Suprapubic skin (tissue), 4 donors: ENCODE measurements around the gene CPNE7. TPM values are rescaled to one million over a fixed set of nuclear protein-coding genes. Genes with fewer than 3 reads are reported as not detected.

Experiments
- DNase-seq, 2 donors: peaks; one replicate each; pipeline ENCODE4 v3.0.0-alpha.2; 2019; ENCODE audit warnings: low spot score in 2 of 2
- H3K27ac ChIP-seq: fragments of 200-600 bp; sonication (generic); one replicate; pipeline ENCODE4 v1.5.1; 2019
- H3K27me3 ChIP-seq: fragments of 200-600 bp; sonication (generic); one replicate; pipeline ENCODE4 v1.5.1; 2019
- H3K36me3 ChIP-seq: fragments of 200-600 bp; sonication (generic); one replicate; pipeline ENCODE4 v1.5.1; 2019
- H3K4me1 ChIP-seq: fragments of 200-600 bp; sonication (generic); one replicate; pipeline ENCODE4 v1.5.1; 2019
- H3K4me3 ChIP-seq: fragments of 200-600 bp; sonication (generic); one replicate; pipeline ENCODE4 v1.5.1; 2019; ENCODE audit warnings: mild to moderate bottlenecking
- H3K9me3 ChIP-seq: fragments of 200-600 bp; sonication (generic); one replicate; pipeline ENCODE4 v1.5.1; 2019
- CTCF ChIP-seq, 2 donors: fragments of 200-600 bp in 1 of 2; fragments of 450-650 bp in 1 of 2; sonication (generic) in 1 of 2; IDR thresholded peaks; one replicate each; pipeline ENCODE4 v1.5.1; 2016 to 2019; ENCODE audit warnings: antibody characterized with exemption in 2 of 2, mild to moderate bottlenecking in 1 of 2, moderate library complexity in 1 of 2
- EP300 ChIP-seq: sonication (generic); formaldehyde crosslinking; IDR thresholded peaks from one replicate; pipeline ENCODE4 v1.6.1; 2017; ENCODE audit warnings: antibody characterized with exemption
- POLR2A ChIP-seq, 2 donors: fragments of 450-650 bp; IDR thresholded peaks; one replicate each; pipeline ENCODE4 v1.6.1; 2017; ENCODE audit warnings: antibody characterized with exemption in 2 of 2, mild to moderate bottlenecking in 2 of 2, moderate library complexity in 2 of 2
- POLR2AphosphoS5 ChIP-seq, 3 donors: sonication (generic); formaldehyde crosslinking; IDR thresholded peaks; one replicate each; pipeline ENCODE4 v1.6.1; 2017; ENCODE audit warnings: antibody characterized with exemption in 3 of 3
- WGBS: methylation state at CpG from one replicate; pipeline ENCODE4 v1.1.5; 2018; 5-methylcytosine and 5-hydroxymethylcytosine counted together
- total RNA-seq, 4 donors: library from RNA; depleted of rRNA; stranded (reverse); fragments of >200 nt; gene quantifications; one replicate each; pipeline ENCODE4 v1.1.0, GENCODE V29; 2016

Gene CPNE7
- total RNA-seq, 4 donors from 2014 or later = 0.51 to 12.9 (median 2.9) TPM; not detected in 1

GRCh38 chr16:89613954-89614459, 38.4 kb downstream of the CPNE7 start:
- Histone ChIP-seq H3K4me1 (peaks cover 7% of the 10 kb centered on the region), H3K36me3 (no peaks in the 10 kb centered on the region), H3K27ac (no peak overlapping the region), H3K4me3 (no peak overlapping the region), H3K27me3 (peaks cover 9% of the 10 kb centered on the region), H3K9me3 (no peaks in the 10 kb centered on the region)
- 85% methylated on average over 15 of the region's 22 CpGs for WGBS
- TF ChIP-seq EP300 (no peak), POLR2AphosphoS5 (IDR thresholded peaks at IDR 0.05) (no peak), CTCF (IDR thresholded peaks at IDR 0.05) (no peak), POLR2A (IDR thresholded peaks at IDR 0.05) (no peak)
- DNase-seq = no peak

DNA sequence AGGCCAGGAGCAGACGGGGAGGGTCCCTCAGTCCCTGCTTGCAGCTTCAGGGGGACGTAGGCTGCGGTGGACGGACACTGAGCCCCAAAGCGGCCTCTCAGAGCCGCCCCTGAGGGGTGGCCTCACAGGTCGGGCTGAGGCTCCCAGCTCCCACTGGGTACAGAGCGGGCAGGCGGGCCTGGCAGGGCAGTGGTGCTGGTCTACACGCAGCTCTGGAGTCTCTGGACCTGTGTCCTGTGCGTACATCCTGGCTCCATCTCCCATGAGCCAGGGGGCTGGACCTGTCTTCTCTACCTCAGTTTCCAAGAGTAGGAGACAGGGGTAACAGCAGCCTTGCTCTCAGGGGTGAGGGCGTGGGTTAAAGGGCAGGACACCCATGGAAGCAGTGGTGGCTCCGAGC, 39.6 kb downstream of the CPNE7 start:
- no peak overlapping the region for H3K4me3 ChIP-seq
- no peak for TF ChIP-seq EP300
- no peak for TF ChIP-seq POLR2AphosphoS5 (IDR thresholded peaks at IDR 0.05)
- TF ChIP-seq CTCF (IDR thresholded peaks at IDR 0.05) = no peak
- no peak for TF ChIP-seq POLR2A (IDR thresholded peaks at IDR 0.05)
- WGBS = 80% methylated on average over 1 of the region's 13 CpGs
- no peaks in the 10 kb centered on the region for H3K36me3 ChIP-seq
- peaks cover 7% of the 10 kb centered on the region for H3K4me1 ChIP-seq
- no peak for DNase-seq
- H3K27ac ChIP-seq = no peak overlapping the region
- H3K27me3 ChIP-seq = peaks cover 11% of the 10 kb centered on the region
- H3K9me3 ChIP-seq = no peaks in the 10 kb centered on the region

DNA sequence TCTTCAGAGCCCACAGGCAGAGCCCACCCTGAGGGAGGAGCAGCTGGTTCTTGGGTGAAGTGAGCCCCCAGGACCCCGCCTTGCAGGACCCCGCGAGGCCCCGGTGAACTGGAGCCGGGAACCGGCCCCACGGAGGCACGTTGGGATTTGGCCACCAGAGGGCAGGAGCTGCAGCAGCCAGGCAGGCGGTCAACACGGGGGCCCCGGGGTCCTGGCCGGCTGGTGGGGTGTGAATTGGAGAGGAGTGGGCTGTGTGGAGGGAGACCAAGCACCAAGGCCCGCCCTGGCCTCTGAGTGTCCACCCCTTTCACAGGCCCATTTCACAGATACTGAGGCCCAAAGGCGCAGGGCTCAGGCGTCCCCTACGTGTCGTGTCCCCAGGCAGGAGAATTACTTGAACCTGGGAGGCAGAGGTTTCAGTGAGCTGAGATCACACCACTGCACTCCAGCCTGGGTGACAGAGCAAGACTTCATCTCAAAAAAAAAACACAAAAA, 40.1 kb downstream of the CPNE7 start:
- Histone ChIP-seq H3K9me3 (no peaks in the 10 kb centered on the region), H3K4me3 (no peak overlapping the region), H3K4me1 (peaks cover 7% of the 10 kb centered on the region), H3K36me3 (no peaks in the 10 kb centered on the region), H3K27ac (no peak overlapping the region), H3K27me3 (peaks cover 13% of the 10 kb centered on the region)
- TF ChIP-seq EP300 (no peak), POLR2AphosphoS5 (IDR thresholded peaks at IDR 0.05) (no peak), CTCF (IDR thresholded peaks at IDR 0.05) (peak; percentile 4 to 45), POLR2A (IDR thresholded peaks at IDR 0.05) (no peak)
- WGBS = 75% methylated on average over 4 of the region's 17 CpGs
- DNase-seq = no peak

DNA sequence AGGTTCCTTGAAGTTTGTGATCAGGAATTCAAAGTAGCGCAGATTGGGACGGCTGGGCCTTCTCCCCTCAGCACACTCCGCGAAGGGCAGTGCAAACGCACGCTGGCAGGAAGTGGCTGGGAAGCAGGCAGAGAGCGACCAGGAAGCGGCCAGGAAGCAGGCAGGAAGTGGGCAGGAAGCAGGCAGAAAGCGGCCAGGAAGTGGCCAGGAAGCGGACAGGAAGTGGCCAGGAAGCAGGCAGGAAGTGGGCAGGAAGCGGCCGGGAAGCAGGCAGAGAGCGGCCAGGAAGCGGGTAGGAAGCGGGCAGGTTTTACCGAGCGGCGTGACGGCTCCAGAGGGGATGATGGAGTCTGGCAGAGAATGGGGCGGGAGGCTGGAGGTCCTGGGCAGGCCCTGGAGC, 41.1 kb downstream of the CPNE7 start:
- DNase-seq = no peak
- Histone ChIP-seq H3K9me3 (no peaks in the 10 kb centered on the region), H3K4me1 (peaks cover 7% of the 10 kb centered on the region), H3K27ac (no peak overlapping the region), H3K4me3 (no peak overlapping the region), H3K27me3 (peaks cover 22% of the 10 kb centered on the region), H3K36me3 (no peaks in the 10 kb centered on the region)
- 73% methylated on average over 20 of the region's 20 CpGs for WGBS
- no peak for TF ChIP-seq EP300
- TF ChIP-seq CTCF (IDR thresholded peaks at IDR 0.05) = no peak
- no peak for TF ChIP-seq POLR2AphosphoS5 (IDR thresholded peaks at IDR 0.05)
- TF ChIP-seq POLR2A (IDR thresholded peaks at IDR 0.05) = no peak

- Histone ChIP-seq H3K9me3 (no peaks in the 10 kb centered on the region), H3K4me3 (no peak overlapping the region), H3K36me3 (no peaks in the 10 kb centered on the region), H3K4me1 (peaks cover 7% of the 10 kb centered on the region), H3K27me3 (peaks cover 23% of the 10 kb centered on the region), H3K27ac (no peak overlapping the region)
- DNase-seq = no peak
- 46% methylated on average over 6 of the region's 6 CpGs for WGBS
- TF ChIP-seq EP300 (no peak), POLR2A (IDR thresholded peaks at IDR 0.05) (no peak), CTCF (IDR thresholded peaks at IDR 0.05) (no peak), POLR2AphosphoS5 (IDR thresholded peaks at IDR 0.05) (no peak)
Measured at GRCh38 chr16:89617036-89617435, 41.5 kb downstream of the CPNE7 start.
